Activated CD8-positive, alpha-beta T cell treated with anti-CD3 and anti-CD28 coated beads, Interleukin-2, amount 10 ng/mL, durations not matched to agents 7 days and 5 days (primary cell): Measurements from ENCODE around the gene GZMM. TPM values are rescaled to one million over a fixed set of nuclear protein-coding genes. Genes with fewer than 3 reads are reported as not detected.

Experiments
- ATAC-seq: fragments of 150-1000 bp; cut with Tn5 transposase; one replicate; pipeline ENCODE4 v1.10.0; 2021; ENCODE audit warnings: moderate library complexity
- CTCF ChIA-PET: fragments of 350-600 bp; sonication (Branson Sonifier 250); formaldehyde crosslinking; loops from one replicate; lab custom pipeline; 2021; ENCODE audit warnings: antibody characterized with exemption; lab: Charles Lee
- POLR2A ChIA-PET: fragments of 350-600 bp; sonication (Branson Sonifier 250); formaldehyde crosslinking; loops from one replicate; lab custom pipeline; 2021; ENCODE audit warnings: antibody characterized with exemption; lab: Charles Lee
- DNase-seq: peaks from one replicate; pipeline ENCODE4 v3.0.0-alpha.2; 2020
- H3K27ac Mint-ChIP-seq: one replicate; pipeline ENCODE4 v1.8.0; 2021; ENCODE audit warnings: mild to moderate bottlenecking, mixed read lengths
- H3K27me3 Mint-ChIP-seq: one replicate; pipeline ENCODE4 v1.8.0; 2021; ENCODE audit warnings: low read depth, mixed read lengths
- H3K36me3 Mint-ChIP-seq: one replicate; pipeline ENCODE4 v1.8.0; 2021; ENCODE audit warnings: low read depth, mixed read lengths
- H3K4me1 Mint-ChIP-seq: one replicate; pipeline ENCODE4 v1.8.0; 2021; ENCODE audit warnings: low read depth, mixed read lengths
- H3K4me3 Mint-ChIP-seq: one replicate; pipeline ENCODE4 v1.8.0; 2021; ENCODE audit warnings: mild to moderate bottlenecking, mixed read lengths
- H3K9me3 Mint-ChIP-seq: one replicate; pipeline ENCODE4 v1.8.0; 2022; ENCODE audit warnings: mixed read lengths; ENCODE audit not compliant: insufficient read depth
- total RNA-seq, 2 experiments: library from RNA; stranded (reverse); gene quantifications; one replicate each; pipeline ENCODE4 v1.2.3, GENCODE V29; 2021

Gene GZMM
- total RNA-seq, 2 experiments from 2014 or later: 86.9 to 87.3 TPM

- peaks cover 13% of the 10 kb centered on the region for H3K27me3 Mint-ChIP-seq
- no peaks in the 10 kb centered on the region for H3K9me3 Mint-ChIP-seq
Observed at GRCh38 chr19:501646-502045, 42.2 kb upstream of the GZMM start.

GRCh38 chr19:504616-505015 lies 39.2 kb upstream of the GZMM start:
- CTCF ChIA-PET: interaction anchor here (2.0 kb wide), 1 partner anchor 9 kb away, joined by 12 read pairs; no protein-coding TSS in a partner anchor
- ATAC-seq (no peak), DNase-seq (no peak)
- no peak overlapping the region for H3K27ac Mint-ChIP-seq
- no peaks in the 10 kb centered on the region for H3K9me3 Mint-ChIP-seq
- H3K36me3 Mint-ChIP-seq: peaks cover 8% of the 10 kb centered on the region
- POLR2A ChIA-PET: no interaction called here
- no peaks in the 10 kb centered on the region for H3K27me3 Mint-ChIP-seq
- no peak overlapping the region for H3K4me3 Mint-ChIP-seq
- H3K4me1 Mint-ChIP-seq: peaks cover 35% of the 10 kb centered on the region

More at GRCh38 chr19:501646-502045, 42.2 kb upstream of the GZMM start:
- Mint-ChIP-seq H3K27ac (no peak overlapping the region), H3K4me3 (no peak overlapping the region), H3K4me1 (peaks cover 18% of the 10 kb centered on the region), H3K36me3 (no peaks in the 10 kb centered on the region)
- DNase-seq (no peak), ATAC-seq (no peak)
- ChIA-PET CTCF (no interaction called here), POLR2A (no interaction called here)

DNA sequence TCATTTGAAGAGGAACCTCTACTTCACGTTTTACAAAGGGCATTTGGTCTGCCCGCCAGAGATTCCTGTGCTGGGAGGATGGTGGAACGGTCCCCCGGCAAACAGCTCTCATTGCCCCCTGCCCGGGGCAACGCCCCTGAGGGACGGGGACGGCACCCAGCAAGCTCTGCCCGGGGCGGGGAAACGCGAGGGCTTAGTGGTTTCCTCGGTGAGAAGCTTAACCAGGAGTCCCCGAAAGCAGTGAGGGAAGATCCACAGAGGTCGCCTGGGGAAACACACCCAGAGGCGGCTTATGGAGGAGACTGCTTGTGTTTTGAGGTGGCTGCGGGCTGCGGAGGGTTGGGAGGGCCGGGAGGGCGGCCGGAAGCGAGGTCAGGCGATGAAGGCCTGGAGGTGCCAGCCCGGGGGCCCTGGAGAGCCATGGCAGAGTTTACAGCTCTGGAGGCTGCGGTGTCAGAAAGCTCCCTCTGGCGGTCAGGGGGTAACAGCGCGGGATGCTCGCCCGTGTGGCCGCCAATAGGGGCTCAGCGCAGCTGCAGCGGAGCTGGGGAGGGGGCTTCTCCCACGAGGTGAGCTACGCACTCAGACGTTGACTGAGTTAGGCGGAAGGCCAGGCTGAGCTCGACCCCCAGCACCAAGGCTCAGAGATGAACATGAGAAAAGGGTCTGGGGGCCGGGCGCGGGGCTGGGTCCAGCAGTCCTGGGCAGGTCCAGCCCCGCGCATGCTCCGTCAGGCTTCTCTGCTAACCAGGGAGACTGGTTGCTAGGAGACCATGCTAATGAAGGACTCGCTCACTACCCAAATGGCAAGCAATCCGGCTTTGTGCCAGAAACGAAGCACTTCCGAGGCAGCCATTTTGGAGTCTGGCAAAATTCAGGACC lies 37.2 kb upstream of the GZMM start:
- Mint-ChIP-seq H3K4me3 (peak overlapping the region; percentile 79), H3K36me3 (peaks cover 10% of the 10 kb centered on the region), H3K4me1 (peaks cover 52% of the 10 kb centered on the region), H3K9me3 (no peaks in the 10 kb centered on the region), H3K27me3 (no peaks in the 10 kb centered on the region), H3K27ac (peak overlapping the region; percentile 96)
- ATAC-seq (peak; percentile 68), DNase-seq (peak; percentile 96)
- POLR2A ChIA-PET: interaction anchor here (0.6 to 2.1 kb wide), 8 partner anchors 12 to 1769 kb away, joined by 3 to 10 read pairs (median 3); partner anchors contain the start of genes BSG and CDC34
- CTCF ChIA-PET: interaction anchor here (0.7 to 2.6 kb wide), 17 partner anchors 9 to 227 kb away, joined by 3 to 32 read pairs (median 4); partner anchors contain the start of genes CDC34 and MADCAM1

DNA sequence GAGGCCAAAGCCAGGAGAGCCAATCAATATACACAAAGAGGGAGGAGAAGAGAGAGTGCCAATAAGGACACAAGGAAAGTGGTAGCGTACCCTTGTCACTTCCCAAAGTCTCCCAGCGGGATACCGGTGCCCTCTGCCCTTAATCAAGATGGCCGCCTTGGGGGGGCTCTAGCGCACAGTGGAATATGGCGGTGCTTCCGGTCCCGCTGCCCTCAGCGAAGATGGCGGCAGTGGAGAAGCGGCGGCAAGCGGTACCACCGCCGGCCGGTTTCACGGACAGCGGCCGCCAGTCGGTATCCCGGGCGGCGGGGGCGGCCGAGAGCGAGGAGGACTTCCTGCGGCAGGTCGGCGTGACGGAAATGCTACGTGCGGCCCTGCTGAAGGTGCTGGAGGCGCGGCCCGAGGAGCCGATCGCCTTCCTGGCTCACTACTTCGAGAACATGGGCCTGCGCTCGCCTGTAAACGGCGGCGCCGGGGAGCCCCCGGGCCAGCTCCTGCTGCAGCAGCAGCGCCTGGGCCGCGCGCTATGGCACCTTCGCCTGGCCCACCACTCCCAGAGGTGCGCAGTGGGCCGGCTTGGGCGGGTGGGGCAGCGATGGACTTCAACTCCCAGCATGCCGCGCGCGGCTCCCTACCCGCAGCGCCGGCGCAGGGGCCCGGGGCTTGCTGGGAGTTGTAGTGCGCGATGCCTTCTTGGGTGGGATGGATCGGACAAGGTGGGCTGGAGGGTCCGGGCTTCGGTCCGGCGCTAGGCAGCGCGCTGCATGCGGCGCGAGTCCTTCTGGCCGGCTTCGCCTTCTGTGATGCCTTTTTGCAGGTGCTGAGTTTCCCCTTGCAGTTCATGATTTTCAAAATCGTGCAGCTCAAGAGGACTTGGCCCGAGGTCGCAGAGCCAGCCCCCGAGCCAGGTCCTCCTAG lies 36.3 kb upstream of the GZMM start, which contains the start of gene TPGS1:
Gene TPGS1, plus strand, starts transcription at position 212 of the 918 bp plus-strand sequence. Its CDS starts 10 bp downstream, at position 222.
- ChIA-PET POLR2A (interaction anchor here (0.9 to 2.1 kb wide), 4 partner anchors 14 to 64 kb away, joined by 3 to 10 read pairs (median 4); partner anchors contain the start of genes BSG and CDC34), CTCF (interaction anchor here (1.0 to 2.6 kb wide), 12 partner anchors 10 to 227 kb away, joined by 3 to 32 read pairs (median 4); partner anchors contain the start of genes CDC34 and MADCAM1)
- H3K4me3 Mint-ChIP-seq: peak within 1 kb of the TSS; percentile 79
- DNase-seq (peak; percentile 90), ATAC-seq (peak; percentile 60)
- no peaks in the 10 kb centered on the region for H3K27me3 Mint-ChIP-seq
- H3K36me3 Mint-ChIP-seq: peaks cover 10% of the 10 kb centered on the region
- no peaks in the 10 kb centered on the region for H3K9me3 Mint-ChIP-seq
- H3K27ac Mint-ChIP-seq: peak within 1 kb of the TSS; percentile 96
- H3K4me1 Mint-ChIP-seq: peaks cover 58% of the 10 kb centered on the region

GRCh38 chr19:508204-509150 lies 35.4 kb upstream of the GZMM start:
- Mint-ChIP-seq H3K36me3 (peaks cover 13% of the 10 kb centered on the region), H3K9me3 (no peaks in the 10 kb centered on the region), H3K27me3 (no peaks in the 10 kb centered on the region), H3K27ac (peak overlapping the region; percentile 96), H3K4me3 (peak overlapping the region; percentile 79), H3K4me1 (peaks cover 56% of the 10 kb centered on the region)
- POLR2A ChIA-PET: no interaction called here
- DNase-seq: no peak
- CTCF ChIA-PET: interaction anchor here (2.6 kb wide), 1 partner anchor 13 kb away, joined by 32 read pairs; the partner anchor contains the start of gene MADCAM1
- ATAC-seq: no peak

DNA sequence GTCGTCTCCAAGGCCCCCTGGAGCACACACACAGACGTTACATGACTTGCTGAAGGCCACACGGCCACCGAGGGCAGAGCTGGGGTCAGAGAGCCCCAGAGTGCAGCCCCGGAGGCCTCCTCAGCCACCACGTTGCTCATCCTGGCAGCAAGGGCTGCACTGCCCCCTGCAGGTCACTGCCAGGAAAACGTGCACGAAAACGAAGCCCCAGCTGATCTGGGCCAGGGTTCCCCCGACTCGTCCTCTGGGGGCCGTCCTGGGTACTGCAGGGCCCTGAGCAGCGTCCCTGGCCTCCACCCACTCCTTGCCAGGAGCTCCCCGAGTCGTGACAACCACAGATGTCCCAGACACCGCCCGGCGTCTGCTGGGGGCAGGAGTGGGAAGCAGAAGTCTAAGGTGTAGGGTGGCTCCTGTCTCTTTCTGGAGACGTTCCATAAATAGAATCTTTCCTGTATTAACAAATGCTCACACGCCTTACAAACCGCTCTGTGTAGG lies 33.2 kb upstream of the GZMM start:
- peaks cover 20% of the 10 kb centered on the region for H3K36me3 Mint-ChIP-seq
- ATAC-seq (peak; percentile 54), DNase-seq (peak; percentile 97)
- no peaks in the 10 kb centered on the region for H3K27me3 Mint-ChIP-seq
- peaks cover 55% of the 10 kb centered on the region for H3K4me1 Mint-ChIP-seq
- POLR2A ChIA-PET: interaction anchor here (0.6 to 2.7 kb wide), 8 partner anchors 11 to 153 kb away, joined by 3 to 19 read pairs (median 5); partner anchors contain the start of genes BSG, CDC34, GZMM and RNF126
- CTCF ChIA-PET: interaction anchor here (0.7 to 2.9 kb wide), 30 partner anchors 8 to 286 kb away, joined by 3 to 87 read pairs (median 4); partner anchors contain the start of genes BSG, CDC34 and GZMM
- H3K4me3 Mint-ChIP-seq: peak overlapping the region; percentile 78
- peak overlapping the region; percentile 94 for H3K27ac Mint-ChIP-seq
- no peaks in the 10 kb centered on the region for H3K9me3 Mint-ChIP-seq

DNA sequence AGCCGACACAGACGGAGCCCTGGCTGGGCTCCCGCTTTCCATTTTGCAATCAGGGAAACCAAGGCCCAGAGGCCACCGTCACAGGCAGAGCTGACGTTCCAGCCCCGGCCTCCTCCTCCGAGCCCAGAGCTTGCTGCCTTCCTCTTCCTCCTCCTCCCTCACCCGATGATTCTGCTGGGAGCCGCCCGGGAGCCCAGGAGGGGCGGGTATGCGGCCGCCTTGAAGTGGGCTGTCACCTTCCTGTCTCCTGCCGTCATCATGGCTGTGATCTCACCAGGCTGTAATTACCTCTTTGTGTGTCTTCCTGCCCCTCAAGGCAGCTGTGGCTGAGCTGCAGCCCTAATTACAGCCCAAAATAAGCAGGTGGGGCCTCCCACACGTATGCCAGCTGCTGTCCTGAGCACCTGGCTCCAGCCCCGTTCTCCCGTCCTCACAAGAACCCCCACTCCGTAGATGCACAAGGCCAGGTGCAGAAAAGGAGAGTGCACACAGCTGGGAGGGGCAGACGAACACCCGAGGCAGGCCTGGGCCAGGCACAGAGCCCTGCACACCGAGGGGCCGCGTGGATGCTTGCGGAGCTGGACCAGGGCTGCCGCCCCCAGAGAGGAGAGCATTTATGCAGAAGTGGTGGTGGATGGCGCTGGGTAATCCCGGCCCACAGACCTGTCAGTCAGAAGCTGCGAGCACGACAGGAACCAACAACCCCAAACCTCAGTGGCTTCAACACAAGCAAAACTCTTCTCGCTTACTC lies 32.6 kb upstream of the GZMM start:
- peaks cover 50% of the 10 kb centered on the region for H3K4me1 Mint-ChIP-seq
- ChIA-PET CTCF (interaction anchor here (0.7 to 2.9 kb wide), 29 partner anchors 8 to 285 kb away, joined by 3 to 87 read pairs (median 4); partner anchors contain the start of genes BSG, CDC34 and GZMM), POLR2A (interaction anchor here (0.6 to 2.7 kb wide), 8 partner anchors 10 to 152 kb away, joined by 3 to 19 read pairs (median 4); partner anchors contain the start of genes BSG, CDC34, GZMM and RNF126)
- H3K9me3 Mint-ChIP-seq: no peaks in the 10 kb centered on the region
- H3K27me3 Mint-ChIP-seq: no peaks in the 10 kb centered on the region
- peaks cover 20% of the 10 kb centered on the region for H3K36me3 Mint-ChIP-seq
- ATAC-seq (peak; percentile 60), DNase-seq (peak; percentile 91)
- H3K27ac Mint-ChIP-seq: peak overlapping the region; percentile 94
- H3K4me3 Mint-ChIP-seq: peak overlapping the region; percentile 78

DNA sequence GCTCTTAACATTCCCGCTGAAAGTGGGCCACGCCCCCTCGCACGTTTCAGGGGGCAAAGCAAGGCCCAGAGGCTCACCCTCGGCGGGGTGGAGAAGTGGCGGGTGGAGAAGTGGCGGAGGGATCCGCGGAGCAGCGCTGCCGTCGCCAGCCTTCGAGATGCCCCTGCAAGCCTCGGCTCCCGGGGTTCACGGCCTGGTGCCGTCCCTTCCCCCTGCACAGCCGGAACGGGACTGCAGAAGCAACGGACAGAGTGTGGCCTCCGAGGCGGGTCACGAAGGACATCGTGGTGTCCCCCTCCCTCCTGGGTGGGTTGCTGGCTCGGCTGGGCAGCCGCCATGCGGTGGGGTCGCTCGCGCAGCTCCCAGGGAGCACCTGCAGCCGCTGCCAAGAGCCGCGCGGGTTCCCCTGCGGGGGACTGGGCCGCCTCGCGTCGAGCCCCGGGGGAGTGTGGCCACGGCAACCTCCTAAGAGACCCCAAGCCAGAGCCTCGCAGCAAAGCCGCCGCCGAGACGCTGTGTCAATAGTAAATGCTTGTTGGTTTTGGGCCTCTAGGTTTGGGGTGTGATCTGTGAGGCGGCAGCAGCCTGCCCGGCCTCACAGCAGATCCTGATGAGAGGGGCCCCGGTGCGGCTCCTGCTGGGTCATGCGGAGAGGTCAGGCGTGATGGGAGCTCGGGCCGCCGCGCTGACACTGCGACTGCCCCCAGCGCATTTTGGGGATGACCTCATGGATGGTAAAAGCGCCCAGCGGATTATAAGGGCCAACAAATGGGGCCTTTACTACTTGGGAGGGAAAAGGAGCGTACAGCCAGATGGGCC lies 31.1 kb upstream of the GZMM start:
- H3K27ac Mint-ChIP-seq: peak overlapping the region; percentile 94
- ChIA-PET POLR2A (interaction anchor here (1.0 to 2.7 kb wide), 4 partner anchors 9 to 59 kb away, joined by 3 to 11 read pairs (median 6); partner anchors contain the start of gene BSG), CTCF (interaction anchor here (2.9 kb wide), 1 partner anchor 18 kb away, joined by 87 read pairs; the partner anchor contains the start of gene CDC34)
- H3K9me3 Mint-ChIP-seq: no peaks in the 10 kb centered on the region
- ATAC-seq (no peak), DNase-seq (no peak)
- H3K4me3 Mint-ChIP-seq: no peak overlapping the region
- H3K27me3 Mint-ChIP-seq: no peaks in the 10 kb centered on the region
- peaks cover 52% of the 10 kb centered on the region for H3K4me1 Mint-ChIP-seq
- H3K36me3 Mint-ChIP-seq: peaks cover 20% of the 10 kb centered on the region
